IMR-90 (cell line): ENCODE data around the gene ZNF302. TPM values are rescaled to one million over a fixed set of nuclear protein-coding genes. Genes with fewer than 3 reads are reported as not detected.

Source experiments
- ATAC-seq: fragments of 200-7000 bp; cut with Tn5 transposase; 2 replicates; pipeline ENCODE4 v1.9.1; 2020; ENCODE audit warnings: low read depth, mild to moderate bottlenecking, moderate library complexity
- BruUV-seq: library from RNA; stranded (reverse); fragments of 400-500 nt; replicated peaks from 2 replicates; lab custom pipeline; 2021; lab: Mats Ljungman, UMichigan
- CTCF ChIA-PET: fragments of 300-600 bp; formaldehyde crosslinking; extraction: SDS; loops from one replicate; lab custom pipeline; 2021; ENCODE audit warnings: antibody characterized with exemption; lab: Yijun Ruan, JAX
- POLR2A ChIA-PET: fragments of 300-600 bp; sonication (Branson Sonifier 250); formaldehyde crosslinking; loops from one replicate; lab custom pipeline; 2022; ENCODE audit warnings: antibody characterized with exemption; ENCODE audit not compliant: unreplicated experiment; lab: Charles Lee
- DNase-seq: peaks from one replicate; pipeline ENCODE4 v3.0.0; 2013
- H2AFZ ChIP-seq: replicated peaks from 2 replicates; pipeline ENCODE3; 2013; ENCODE audit warnings: low read length, mild to moderate bottlenecking; ENCODE audit not compliant: poor library complexity
- H2AK5ac ChIP-seq: 2 replicates; pipeline ENCODE4 v1.6.1; 2013; ENCODE audit warnings: low read depth, low read length, inconsistent platforms
- H2AK9ac ChIP-seq: replicated peaks from 2 replicates; pipeline ENCODE3; 2013; ENCODE audit warnings: mild to moderate bottlenecking, low read depth, low read length, moderate library complexity; ENCODE audit not compliant: poor library complexity
- H2BK120ac ChIP-seq: 2 replicates; pipeline ENCODE4 v1.6.1; 2013; ENCODE audit warnings: low read depth, low read length, inconsistent platforms
- H2BK15ac ChIP-seq: 3 replicates; pipeline ENCODE4 v1.6.1; 2013; ENCODE audit warnings: low read depth, low read length, inconsistent platforms
- H2BK20ac ChIP-seq: 2 replicates; pipeline ENCODE4 v1.6.1; 2013; ENCODE audit warnings: low read depth, mild to moderate bottlenecking, inconsistent platforms, low read length, moderate library complexity
- H2BK5ac ChIP-seq: 2 replicates; pipeline ENCODE4 v1.6.1; 2013; ENCODE audit warnings: mild to moderate bottlenecking, low read depth, low read length, inconsistent platforms; ENCODE audit not compliant: poor library complexity, severe bottlenecking
- H3K14ac ChIP-seq: replicated peaks from 2 replicates; pipeline ENCODE4 v1.6.1; 2013; ENCODE audit warnings: low read depth, low read length, inconsistent platforms
- H3K18ac ChIP-seq: 2 replicates; pipeline ENCODE4 v1.6.1; 2013; ENCODE audit warnings: low read depth, low read length, control low read depth
- H3K23ac ChIP-seq: 2 replicates; pipeline ENCODE4 v1.6.1; 2013; ENCODE audit warnings: low read depth, low read length, inconsistent platforms
- H3K27ac ChIP-seq: 2 replicates; pipeline ENCODE4 v1.5.1; 2013; ENCODE audit warnings: mild to moderate bottlenecking, control low read depth, low read length; ENCODE audit not compliant: insufficient read depth
- H3K27me3 ChIP-seq: 2 replicates; pipeline ENCODE4 v1.6.1; 2013; ENCODE audit warnings: low read length; ENCODE audit not compliant: control insufficient read depth, insufficient read depth
- H3K36me3 ChIP-seq: 2 replicates; pipeline ENCODE4 v1.6.1; 2013; ENCODE audit warnings: low read length, mixed read lengths; ENCODE audit not compliant: control insufficient read depth, insufficient read depth
- H3K4ac ChIP-seq: 2 replicates; pipeline ENCODE4 v1.6.1; 2013; ENCODE audit warnings: low read depth, low read length, inconsistent platforms
- H3K4me1 ChIP-seq: 2 replicates; pipeline ENCODE4 v1.6.1; 2013; ENCODE audit warnings: low read length, mixed read lengths; ENCODE audit not compliant: control insufficient read depth, insufficient read depth
- H3K4me2 ChIP-seq: 2 replicates; pipeline ENCODE4 v1.6.1; 2013; ENCODE audit warnings: low read depth, mild to moderate bottlenecking, control low read depth, low read length, moderate library complexity
- H3K4me3 ChIP-seq: 2 replicates; pipeline ENCODE4 v1.5.1; 2013; ENCODE audit warnings: low read depth, mild to moderate bottlenecking, control low read depth, low read length, moderate library complexity; ENCODE audit not compliant: insufficient read depth
- H3K56ac ChIP-seq: 2 replicates; pipeline ENCODE4 v1.6.1; 2013; ENCODE audit warnings: low read length, inconsistent platforms; ENCODE audit not compliant: insufficient read depth; ENCODE audit errors: extremely low read depth
- H3K79me1 ChIP-seq, 2 experiments: 2 replicates each; pipeline ENCODE4 v1.6.1; 2013; ENCODE audit warnings: low read length in 2 of 2, inconsistent platforms in 1 of 2, low read depth in 1 of 2
- H3K9ac ChIP-seq: 2 replicates; pipeline ENCODE4 v1.6.1; 2013; ENCODE audit warnings: low read depth, low read length, control low read depth
- H3K9me1 ChIP-seq: 2 replicates; pipeline ENCODE4 v1.6.1; 2013; ENCODE audit warnings: low read length, inconsistent platforms; ENCODE audit not compliant: insufficient read depth
- H3K9me3 ChIP-seq: 2 replicates; pipeline ENCODE4 v1.6.1; 2013; ENCODE audit warnings: low read length; ENCODE audit not compliant: control insufficient read depth, insufficient read depth
- H4K20me1 ChIP-seq: 2 replicates; pipeline ENCODE4 v1.6.1; 2013; ENCODE audit warnings: low read length, inconsistent platforms; ENCODE audit not compliant: insufficient read depth
- H4K5ac ChIP-seq: 2 replicates; pipeline ENCODE4 v1.6.1; 2013; ENCODE audit warnings: mild to moderate bottlenecking, low read depth, low read length, control low read depth
- H4K8ac ChIP-seq, 2 experiments: 2 replicates each; pipeline ENCODE4 v1.6.1; 2013; ENCODE audit warnings: low read depth in 2 of 2, low read length in 2 of 2, control low read depth in 1 of 2, inconsistent platforms in 1 of 2
- H4K91ac ChIP-seq: 2 replicates; pipeline ENCODE4 v1.6.1; 2013; ENCODE audit warnings: low read depth, low read length, inconsistent platforms; ENCODE audit not compliant: insufficient read depth
- CEBPB ChIP-seq: IDR thresholded peaks from 2 replicates; pipeline ENCODE4 v1.6.1; 2012; ENCODE audit warnings: low read depth, low read length, improper control_type of control experiment
- CHD1 ChIP-seq: IDR thresholded peaks from 2 replicates; pipeline ENCODE4 v1.6.1; 2012; ENCODE audit warnings: low read depth, low read length, improper control_type of control experiment
- CTCF ChIP-seq: conservative IDR thresholded peaks from 2 replicates; pipeline ENCODE4 v1.5.1; 2012; ENCODE audit warnings: mild to moderate bottlenecking, low read depth, low read length, improper control_type of control experiment
- ELK1 ChIP-seq: fragments of 150-350 bp; IDR thresholded peaks from 2 replicates; pipeline ENCODE4 v1.6.1; 2016; ENCODE audit warnings: low read depth, mild to moderate bottlenecking, low read length, moderate library complexity, borderline replicate concordance
- MAFK ChIP-seq: IDR thresholded peaks from 2 replicates; pipeline ENCODE4 v1.6.1; 2012; ENCODE audit warnings: low read depth, low read length, improper control_type of control experiment
- RCOR1 ChIP-seq: IDR thresholded peaks from 2 replicates; pipeline ENCODE4 v1.6.1; 2012; ENCODE audit warnings: mild to moderate bottlenecking, low read length, improper control_type of control experiment; ENCODE audit not compliant: insufficient replicate concordance
- WGBS, 2 experiments: methylation state at CpG; one replicate each; pipeline versions ENCODE4 v1.1.5 to v1.1.7; 2013; ENCODE audit warnings: missing lambda C conversion rate in 2 of 2; ENCODE audit not compliant: insufficient read length in 1 of 2; ENCODE audit errors: extremely low coverage in 2 of 2; 5-methylcytosine and 5-hydroxymethylcytosine counted together
- dilution Hi-C: fragments of 300-500 bp; cut with HindIII; formaldehyde crosslinking; loops from one replicate; pipeline ENCODE4 v1.14.3; 2018; ENCODE audit warnings: low sequenced_read_pairs; ENCODE audit not compliant: unreplicated experiment
- in situ Hi-C: fragments of 300-500 bp; cut with MboI; formaldehyde crosslinking; loops from 3 replicates; pipeline ENCODE4 v1.14.3; 2019; ENCODE audit warnings: low sequenced_read_pairs, inconsistent platforms, mixed read lengths
- intact Hi-C: fragments of 100-400 bp; cut with micrococcal nuclease; formaldehyde crosslinking; loops from 2 replicates; pipeline ENCODE4 v1.10.0; 2022
- polyA plus RNA-seq, 3 experiments: library from polyadenylated mRNA; depleted of rRNA; stranded (reverse); fragments of >200 nt; gene quantifications; 2 replicates each; pipeline ENCODE4 v1.2.3, GENCODE V29; 2012; ENCODE audit warnings: low replicate concordance in 1 of 3
- total RNA-seq: library from RNA; depleted of rRNA; stranded (reverse); fragments of >200 nt; gene quantifications from 2 replicates; pipeline ENCODE4 v1.2.3, GENCODE V29; 2012

ZNF302 gene
- total and polyA plus RNA-seq, 2 of the 4 experiments (the other 2 are of a cell fraction): 9.1 to 9.5 TPM

- no peak overlapping the region for H3K4me3 ChIP-seq
- no peaks in the 10 kb centered on the region for H3K79me1 ChIP-seq
- H3K56ac ChIP-seq: no peak overlapping the region
- H2AK9ac ChIP-seq: no peak overlapping the region
- no peaks in the 10 kb centered on the region for H3K27me3 ChIP-seq
- no peak overlapping the region for H2BK120ac ChIP-seq
- H4K5ac ChIP-seq: no peak overlapping the region
- no peak overlapping the region for H3K4me2 ChIP-seq
- H3K23ac ChIP-seq: no peak overlapping the region
- H3K18ac ChIP-seq: no peak overlapping the region
- H4K8ac ChIP-seq: no peak overlapping the region
- H2BK20ac ChIP-seq: no peak overlapping the region
- no peak overlapping the region for H3K9ac ChIP-seq
- TF ChIP-seq CEBPB (no peak), CTCF (no peak), ELK1 (no peak), CHD1 (no peak), MAFK (no peak), RCOR1 (no peak)
- H3K9me1 ChIP-seq: no peaks in the 10 kb centered on the region
- H4K91ac ChIP-seq: no peak overlapping the region
- CTCF ChIA-PET: no interaction called here
- H3K4ac ChIP-seq: no peak overlapping the region
- no peaks in the 10 kb centered on the region for H3K4me1 ChIP-seq
- WGBS, 2 experiments: 80% methylated on average over 1 of the region's 2 CpGs; no CpG with 5 or more reads in 1 of the 2 experiments
- no peaks in the 10 kb centered on the region for H4K20me1 ChIP-seq
- H3K36me3 ChIP-seq: peaks cover 8% of the 10 kb centered on the region
- no peak overlapping the region for H3K14ac ChIP-seq
- ATAC-seq: no peak
- no peak overlapping the region for H2AFZ ChIP-seq
- in situ Hi-C loops (no loop called here), intact Hi-C loops (no loop called here), dilution Hi-C loops (no loop called here)
- H2BK5ac ChIP-seq: no peak overlapping the region
- BruUV-seq: no TSS peak
- H3K27ac ChIP-seq: no peak overlapping the region
- DNase-seq: no peak
- H2BK15ac ChIP-seq: no peak overlapping the region
- POLR2A ChIA-PET: no interaction called here
- peaks cover 17% of the 10 kb centered on the region for H3K9me3 ChIP-seq
- no peak overlapping the region for H2AK5ac ChIP-seq
Measured at GRCh38 chr19:34687348-34687747, 9.9 kb downstream of the ZNF302 start.
